ENCODE data around the gene AUTS2.

AUTS2 gene

GRCh38 chr7:69754476-69754875 is 156.2 kb downstream of the AUTS2 start:
- no peak for DNase-seq (ENCODE audit: low read depth in 1 of 2, low spot score in 1 of 2)

GRCh38 chr7:69756235-69756634 is 158.0 kb downstream of the AUTS2 start:
- DNase-seq (ENCODE audit: low read depth in 1 of 2, low spot score in 1 of 2), result no peak

- DNase-seq (ENCODE audit: low read depth in 1 of 2, low spot score in 1 of 2), result no peak
Measured at GRCh38 chr7:69757528-69757927, 159.3 kb downstream of the AUTS2 start.

- DNase-seq (ENCODE audit: low read depth in 1 of 2, low spot score in 1 of 2), result no peak
Measured at GRCh38 chr7:69757981-69758430, 159.7 kb downstream of the AUTS2 start.

- no peak for DNase-seq (ENCODE audit: low read depth in 1 of 2, low spot score in 1 of 2)
Measured at GRCh38 chr7:69759373-69759772, 161.1 kb downstream of the AUTS2 start.

- DNase-seq (ENCODE audit: low read depth in 1 of 2, low spot score in 1 of 2), result no peak
Measured at GRCh38 chr7:69761290-69761922, 163.1 kb downstream of the AUTS2 start.

GRCh38 chr7:69762821-69763352 is 164.6 kb downstream of the AUTS2 start:
- no peak for DNase-seq (ENCODE audit: low read depth in 1 of 2, low spot score in 1 of 2)

GRCh38 chr7:69763513-69763912 is 165.2 kb downstream of the AUTS2 start:
- DNase-seq (ENCODE audit: low read depth in 1 of 2, low spot score in 1 of 2), result no peak

GRCh38 chr7:69764147-69764546 is 165.9 kb downstream of the AUTS2 start:
- DNase-seq (ENCODE audit: low read depth in 1 of 2, low spot score in 1 of 2), result no peak

- DNase-seq (ENCODE audit: low read depth in 1 of 2, low spot score in 1 of 2), result no peak
Measured at GRCh38 chr7:69764681-69765080, 166.4 kb downstream of the AUTS2 start.

- DNase-seq (ENCODE audit: low read depth in 1 of 2, low spot score in 1 of 2), result no peak
Measured at GRCh38 chr7:69765879-69766278, 167.6 kb downstream of the AUTS2 start.

GRCh38 chr7:69768986-69769595 is 170.8 kb downstream of the AUTS2 start:
- no peak for DNase-seq (ENCODE audit: low read depth in 1 of 2, low spot score in 1 of 2)

GRCh38 chr7:69769826-69770225 is 171.6 kb downstream of the AUTS2 start:
- DNase-seq (ENCODE audit: low read depth in 1 of 2, low spot score in 1 of 2), result no peak

- no peak for DNase-seq (ENCODE audit: low read depth in 1 of 2, low spot score in 1 of 2)
Measured at GRCh38 chr7:69770613-69771012, 172.3 kb downstream of the AUTS2 start.

- DNase-seq (ENCODE audit: low read depth in 1 of 2, low spot score in 1 of 2), result no peak
Measured at GRCh38 chr7:69772718-69773436, 174.6 kb downstream of the AUTS2 start.

- no peak for DNase-seq (ENCODE audit: low read depth in 1 of 2, low spot score in 1 of 2)
Measured at GRCh38 chr7:69773535-69774225, 175.4 kb downstream of the AUTS2 start.

- DNase-seq (ENCODE audit: low read depth in 1 of 2, low spot score in 1 of 2), result no peak
Measured at GRCh38 chr7:69775231-69775771, 177.0 kb downstream of the AUTS2 start.

GRCh38 chr7:69776611-69777010 is 178.3 kb downstream of the AUTS2 start:
- no peak for DNase-seq (ENCODE audit: low read depth in 1 of 2, low spot score in 1 of 2)

GRCh38 chr7:69778138-69778537 is 179.9 kb downstream of the AUTS2 start:
- no peak for DNase-seq (ENCODE audit: low read depth in 1 of 2, low spot score in 1 of 2)

- no peak for DNase-seq (ENCODE audit: low read depth in 1 of 2, low spot score in 1 of 2)
Measured at GRCh38 chr7:69780379-69780778, 182.1 kb downstream of the AUTS2 start.

GRCh38 chr7:69781412-69781846 is 183.2 kb downstream of the AUTS2 start:
- no peak for DNase-seq (ENCODE audit: low read depth in 1 of 2, low spot score in 1 of 2)
